Panc1 (cell line): ENCODE results near the gene PODNL1. TPM values are rescaled to one million over a fixed set of nuclear protein-coding genes. Genes with fewer than 3 reads are reported as not detected.

ENCODE experiments used
- ATAC-seq: fragments of 200-7000 bp; cut with Tn5 transposase; 2 replicates; pipeline ENCODE4 v1.9.1; 2020; ENCODE audit warnings: mild to moderate bottlenecking, moderate library complexity
- BruUV-seq: library from RNA; stranded (reverse); fragments of 400-500 nt; replicated peaks from 2 replicates; lab custom pipeline; 2021; lab: Mats Ljungman, UMichigan
- CTCF ChIA-PET: fragments of 300-600 bp; sonication (Branson Sonifier 250); formaldehyde crosslinking; loops from one replicate; lab custom pipeline; 2022; ENCODE audit warnings: antibody characterized with exemption; lab: Charles Lee
- POLR2A ChIA-PET: fragments of 300-600 bp; sonication (Branson Sonifier 250); formaldehyde crosslinking; loops from one replicate; lab custom pipeline; 2022; ENCODE audit warnings: antibody characterized with exemption; lab: Charles Lee
- DNase-seq: peaks from one replicate; pipeline ENCODE4 v3.0.0-alpha.2; 2010; ENCODE audit warnings: low read depth, low spot score
- H3K27ac ChIP-seq: 2 replicates; pipeline ENCODE4 v1.5.1; 2011; ENCODE audit warnings: mild to moderate bottlenecking, low read length, inconsistent platforms
- H3K27me3 ChIP-seq: fragments of 200-500 bp; sonication (Bioruptor generic); 2 replicates; pipeline ENCODE4 v1.6.0; 2014; ENCODE audit warnings: low read length, inconsistent platforms; ENCODE audit not compliant: control insufficient read depth, insufficient read depth
- H3K36me3 ChIP-seq: fragments of 200-500 bp; sonication (Bioruptor generic); 2 replicates; pipeline ENCODE4 v1.5.1; 2014; ENCODE audit warnings: inconsistent platforms, mild to moderate bottlenecking, low read length, moderate library complexity; ENCODE audit not compliant: control insufficient read depth, insufficient read depth
- H3K4me1 ChIP-seq: 2 replicates; pipeline ENCODE4 v1.5.1; 2011; ENCODE audit warnings: inconsistent platforms, mild to moderate bottlenecking, low read length, moderate library complexity; ENCODE audit not compliant: control insufficient read depth, insufficient read depth
- H3K4me3 ChIP-seq, 2 experiments: 2 replicates each; pipeline ENCODE4 v1.5.1; 2011 to 2012; ENCODE audit warnings: low read depth in 2 of 2, low read length in 2 of 2, mild to moderate bottlenecking in 2 of 2, inconsistent platforms in 1 of 2, moderate library complexity in 1 of 2
- H3K9me3 ChIP-seq: fragments of 200-500 bp; sonication (Bioruptor generic); 2 replicates; pipeline ENCODE4 v1.5.1; 2014; ENCODE audit warnings: low read depth, mild to moderate bottlenecking, inconsistent platforms, low read length, moderate library complexity; ENCODE audit not compliant: control insufficient read depth, insufficient read depth
- POLR2AphosphoS5 ChIP-seq: IDR thresholded peaks from 2 replicates; pipeline ENCODE4 v1.6.1; 2012; ENCODE audit warnings: mild to moderate bottlenecking, low read depth, low read length, moderate library complexity
- SIN3A ChIP-seq: IDR thresholded peaks from 2 replicates; pipeline ENCODE4 v1.6.1; 2012; ENCODE audit warnings: low read depth, mild to moderate bottlenecking, low read length, moderate library complexity, borderline replicate concordance; ENCODE audit not compliant: insufficient read depth
- TCF7L2 ChIP-seq: IDR thresholded peaks from 2 replicates; pipeline ENCODE4 v1.6.1; 2011; ENCODE audit warnings: mild to moderate bottlenecking, low read depth, low read length, inconsistent platforms
- in situ Hi-C: cut with HindIII; loops from 2 replicates; pipeline ENCODE4 v1.10.0; 2016; ENCODE audit warnings: low sequenced_read_pairs, low pct_unique_long_range_greater_than_20kb
- intact Hi-C: fragments of 100-400 bp; cut with micrococcal nuclease; formaldehyde crosslinking; loops from one replicate; pipeline ENCODE4 v1.10.0; 2022; ENCODE audit not compliant: unreplicated experiment
- total RNA-seq: library from RNA; stranded (reverse); gene quantifications from one replicate; pipeline ENCODE4 v1.2.1, GENCODE V29; 2021; ENCODE audit not compliant: unreplicated experiment
- TF ChIP-seq, protein P1 (sequence below): fragments of 450-650 bp; IDR thresholded peaks from 2 replicates; pipeline ENCODE4 v1.5.1; 2017; ENCODE audit warnings: mild to moderate bottlenecking
- TF ChIP-seq, protein P2 (sequence below), 2 experiments: IDR thresholded peaks; 2 replicates each; pipeline ENCODE4 v1.6.1; 2011 to 2012; ENCODE audit warnings: low read depth in 2 of 2, control low read depth in 1 of 2, low read length in 1 of 2, mild to moderate bottlenecking in 1 of 2, moderate library complexity in 1 of 2; ENCODE audit not compliant: insufficient read depth in 1 of 2

The PODNL1 gene
- total RNA-seq, 1 experiment from 2014 or later = 1.4 TPM

DNA sequence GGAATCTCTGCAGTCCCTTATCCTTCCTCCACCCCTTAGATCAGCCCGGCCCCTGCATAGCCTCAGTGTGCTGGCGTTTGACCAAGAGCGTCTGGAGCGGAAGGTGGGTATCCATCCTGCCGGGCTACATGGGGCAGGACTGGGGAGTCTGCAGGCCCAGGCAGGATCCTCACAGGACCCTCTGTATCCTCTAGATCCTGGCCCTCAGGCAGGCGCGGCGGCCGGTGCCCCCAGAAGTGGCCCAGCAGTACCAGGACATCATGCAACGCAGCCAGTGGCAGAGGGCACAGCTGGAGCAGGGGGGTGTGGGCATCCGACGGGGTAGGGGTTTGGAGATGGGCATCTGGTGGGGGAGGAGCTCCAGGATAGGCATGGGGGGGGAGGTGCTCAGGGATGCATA lies 8.9 kb downstream of the PODNL1 start:
- H3K4me1 ChIP-seq = no peaks in the 10 kb centered on the region
- no TSS peak for BruUV-seq
- H3K9me3 ChIP-seq = no peaks in the 10 kb centered on the region
- no peak for ATAC-seq
- in situ Hi-C loops (no loop called here), intact Hi-C loops (no loop called here)
- H3K36me3 ChIP-seq = no peaks in the 10 kb centered on the region
- POLR2A ChIA-PET = no interaction called here
- CTCF ChIA-PET = no interaction called here
- H3K4me3 ChIP-seq = no peak overlapping the region
- no peak for TF ChIP-seq SIN3A
- no peak for TF ChIP-seq TCF7L2
- TF ChIP-seq, protein P1, sequence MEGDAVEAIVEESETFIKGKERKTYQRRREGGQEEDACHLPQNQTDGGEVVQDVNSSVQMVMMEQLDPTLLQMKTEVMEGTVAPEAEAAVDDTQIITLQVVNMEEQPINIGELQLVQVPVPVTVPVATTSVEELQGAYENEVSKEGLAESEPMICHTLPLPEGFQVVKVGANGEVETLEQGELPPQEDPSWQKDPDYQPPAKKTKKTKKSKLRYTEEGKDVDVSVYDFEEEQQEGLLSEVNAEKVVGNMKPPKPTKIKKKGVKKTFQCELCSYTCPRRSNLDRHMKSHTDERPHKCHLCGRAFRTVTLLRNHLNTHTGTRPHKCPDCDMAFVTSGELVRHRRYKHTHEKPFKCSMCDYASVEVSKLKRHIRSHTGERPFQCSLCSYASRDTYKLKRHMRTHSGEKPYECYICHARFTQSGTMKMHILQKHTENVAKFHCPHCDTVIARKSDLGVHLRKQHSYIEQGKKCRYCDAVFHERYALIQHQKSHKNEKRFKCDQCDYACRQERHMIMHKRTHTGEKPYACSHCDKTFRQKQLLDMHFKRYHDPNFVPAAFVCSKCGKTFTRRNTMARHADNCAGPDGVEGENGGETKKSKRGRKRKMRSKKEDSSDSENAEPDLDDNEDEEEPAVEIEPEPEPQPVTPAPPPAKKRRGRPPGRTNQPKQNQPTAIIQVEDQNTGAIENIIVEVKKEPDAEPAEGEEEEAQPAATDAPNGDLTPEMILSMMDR = no peak
- TF ChIP-seq POLR2AphosphoS5 = no peak
- TF ChIP-seq, protein P2, sequence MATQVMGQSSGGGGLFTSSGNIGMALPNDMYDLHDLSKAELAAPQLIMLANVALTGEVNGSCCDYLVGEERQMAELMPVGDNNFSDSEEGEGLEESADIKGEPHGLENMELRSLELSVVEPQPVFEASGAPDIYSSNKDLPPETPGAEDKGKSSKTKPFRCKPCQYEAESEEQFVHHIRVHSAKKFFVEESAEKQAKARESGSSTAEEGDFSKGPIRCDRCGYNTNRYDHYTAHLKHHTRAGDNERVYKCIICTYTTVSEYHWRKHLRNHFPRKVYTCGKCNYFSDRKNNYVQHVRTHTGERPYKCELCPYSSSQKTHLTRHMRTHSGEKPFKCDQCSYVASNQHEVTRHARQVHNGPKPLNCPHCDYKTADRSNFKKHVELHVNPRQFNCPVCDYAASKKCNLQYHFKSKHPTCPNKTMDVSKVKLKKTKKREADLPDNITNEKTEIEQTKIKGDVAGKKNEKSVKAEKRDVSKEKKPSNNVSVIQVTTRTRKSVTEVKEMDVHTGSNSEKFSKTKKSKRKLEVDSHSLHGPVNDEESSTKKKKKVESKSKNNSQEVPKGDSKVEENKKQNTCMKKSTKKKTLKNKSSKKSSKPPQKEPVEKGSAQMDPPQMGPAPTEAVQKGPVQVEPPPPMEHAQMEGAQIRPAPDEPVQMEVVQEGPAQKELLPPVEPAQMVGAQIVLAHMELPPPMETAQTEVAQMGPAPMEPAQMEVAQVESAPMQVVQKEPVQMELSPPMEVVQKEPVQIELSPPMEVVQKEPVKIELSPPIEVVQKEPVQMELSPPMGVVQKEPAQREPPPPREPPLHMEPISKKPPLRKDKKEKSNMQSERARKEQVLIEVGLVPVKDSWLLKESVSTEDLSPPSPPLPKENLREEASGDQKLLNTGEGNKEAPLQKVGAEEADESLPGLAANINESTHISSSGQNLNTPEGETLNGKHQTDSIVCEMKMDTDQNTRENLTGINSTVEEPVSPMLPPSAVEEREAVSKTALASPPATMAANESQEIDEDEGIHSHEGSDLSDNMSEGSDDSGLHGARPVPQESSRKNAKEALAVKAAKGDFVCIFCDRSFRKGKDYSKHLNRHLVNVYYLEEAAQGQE (IDR thresholded peaks at IDR 0.05; ENCODE audit: insufficient read depth in 1 of 2, low read depth in 2 of 2, low read length in 1 of 2) = no peak
- no peak for DNase-seq
- H3K27me3 ChIP-seq = no peaks in the 10 kb centered on the region
- H3K27ac ChIP-seq = no peak overlapping the region

DNA sequence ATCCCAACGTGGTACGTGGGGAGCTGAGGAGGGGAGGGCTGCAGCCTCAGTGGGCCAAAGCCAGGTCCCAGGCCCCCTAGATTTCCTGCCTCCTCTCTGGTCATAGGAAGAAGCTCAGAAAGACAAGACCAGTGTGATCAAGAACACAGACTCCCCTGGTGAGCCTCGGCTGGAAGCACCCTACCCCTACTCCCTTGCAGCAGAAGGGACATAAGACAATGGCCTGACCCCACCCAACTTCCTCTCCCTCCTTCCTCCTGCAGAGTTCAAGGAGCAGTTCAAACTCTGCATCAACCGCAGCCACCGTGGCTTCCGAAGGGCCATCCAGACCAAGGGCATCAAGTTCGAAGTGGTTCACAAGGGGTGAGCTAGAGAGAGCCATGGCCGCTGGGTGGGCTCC lies 11.5 kb downstream of the PODNL1 start:
- Histone ChIP-seq H3K4me1 (no peaks in the 10 kb centered on the region), H3K27me3 (no peaks in the 10 kb centered on the region), H3K9me3 (no peaks in the 10 kb centered on the region), H3K27ac (no peak overlapping the region), H3K36me3 (no peaks in the 10 kb centered on the region), H3K4me3 (no peak overlapping the region)
- BruUV-seq = no TSS peak
- in situ Hi-C loops = no loop called here
- DNase-seq (no peak), ATAC-seq (no peak)
- ChIA-PET POLR2A (no interaction called here), CTCF (no interaction called here)
- TF ChIP-seq TCF7L2 (no peak), POLR2AphosphoS5 (no peak), SIN3A (no peak)
- TF ChIP-seq, protein P1 = no peak
- TF ChIP-seq, protein P2 (IDR thresholded peaks at IDR 0.05; ENCODE audit: insufficient read depth in 1 of 2, low read depth in 2 of 2, low read length in 1 of 2) = no peak
- intact Hi-C loops = no loop called here
